A673 (cell line): ENCODE data around the gene UBIAD1.

Experiments
- CTCF ChIP-seq: fragments of 300-800, 200-600 bp; sonication (generic); conservative IDR thresholded peaks from 2 replicates; pipeline ENCODE4 v1.5.1; 2017; ENCODE audit warnings: low read depth, mild to moderate bottlenecking, antibody characterized with exemption, low read length, moderate library complexity, mixed read lengths
- EZH2 ChIP-seq: fragments of 200-600 bp; sonication (generic); IDR thresholded peaks from 2 replicates; pipeline ENCODE4 v1.6.1; 2017; ENCODE audit warnings: borderline replicate concordance, low read depth, mild to moderate bottlenecking, mixed read lengths, antibody characterized with exemption, low read length; ENCODE audit not compliant: poor library complexity, severe bottlenecking

DNA sequence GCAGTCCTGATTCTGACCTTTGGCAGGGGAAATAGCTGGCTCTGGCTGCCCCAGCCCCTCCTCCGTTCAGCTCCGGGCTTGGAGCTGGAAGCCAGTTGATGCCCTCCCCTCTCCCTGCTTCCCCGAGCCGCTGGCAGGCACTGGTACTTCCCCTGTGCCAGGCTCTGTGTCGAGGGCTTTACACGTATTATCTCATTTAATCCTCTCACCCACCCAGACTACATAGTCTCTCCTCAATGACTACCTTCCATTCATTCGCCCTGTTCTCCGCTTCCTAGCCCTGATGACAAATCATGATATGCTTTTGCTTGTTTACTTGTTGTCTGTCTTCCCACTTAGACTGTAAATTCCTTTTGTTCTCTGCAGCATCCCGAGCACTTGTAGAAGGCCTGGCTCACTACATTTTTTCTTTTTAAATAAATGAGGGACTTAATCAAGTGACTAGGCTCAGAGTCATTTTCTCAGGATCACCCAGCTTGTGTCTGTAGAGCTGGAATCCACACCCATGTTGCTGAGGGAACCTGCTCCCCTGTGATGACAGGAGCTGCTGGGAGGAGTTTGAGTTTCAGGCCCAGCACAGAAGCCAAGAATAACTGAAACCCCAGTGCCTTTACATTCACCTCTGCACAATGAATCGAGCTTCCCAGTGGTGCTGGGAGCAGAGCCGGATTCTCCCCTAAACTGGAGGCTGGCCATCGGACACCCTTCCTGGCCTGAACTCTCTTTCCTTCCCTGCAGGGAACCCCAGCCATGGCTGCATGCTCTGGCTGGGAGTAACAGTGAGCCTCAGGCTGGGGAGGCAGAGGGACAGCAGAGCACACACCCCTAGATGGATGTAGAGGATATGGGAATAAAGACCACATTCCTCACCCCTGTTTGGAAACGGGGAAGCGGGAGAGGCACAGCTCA is 58.3 kb downstream of the UBIAD1 start:
- TF ChIP-seq CTCF = no peak
- no peak for TF ChIP-seq EZH2
